K562 (cell line): Measurements from ENCODE around the gene IQUB. TPM values are rescaled to one million over a fixed set of nuclear protein-coding genes. Genes with fewer than 3 reads are reported as not detected.
A peak's percentile ranks its signal among the peaks of the same experiment; 100 is the strongest.

Experiments
- BCL6 ChIP-seq: fragments of 250-450 bp; sonication (Bioruptor Pico); IDR thresholded peaks from 2 replicates; pipeline ENCODE4 v1.4.0; 2020
- C11orf30 ChIP-seq: fragments of 450-650 bp; IDR thresholded peaks from 2 replicates; pipeline ENCODE4 v1.6.1; 2016; ENCODE audit warnings: low read depth, mild to moderate bottlenecking
- CEBPG ChIP-seq, 3 experiments: fragments of 200-800 bp in 1 of 3; sonication (Bioruptor generic) in 1 of 3; sonication (generic) in 1 of 3; formaldehyde crosslinking in 1 of 3; IDR thresholded peaks in 2 of 3; conservative IDR thresholded peaks in 1 of 3; 2 replicates each; pipeline versions ENCODE4 v1.6.1 to v1.8.0; 2016 to 2022; ENCODE audit warnings: missing compliant biosample characterization in 2 of 3, missing genetic modification characterization in 2 of 3, mild to moderate bottlenecking in 1 of 3, missing genetic modification reagents in 1 of 3
- CXXC5 ChIP-seq: fragments of 250-450 bp; sonication (Bioruptor Pico); IDR thresholded peaks from 2 replicates; pipeline ENCODE4 v1.8.0; 2022; ENCODE audit warnings: inconsistent platforms, mild to moderate bottlenecking, moderate library complexity
- HDAC8 ChIP-seq: fragments of 450-650 bp; IDR thresholded peaks from 2 replicates; pipeline ENCODE4 v1.6.1; 2016; ENCODE audit warnings: mild to moderate bottlenecking, missing genetic modification characterization, moderate library complexity, missing compliant biosample characterization
- HMBOX1 ChIP-seq: sonication (generic); IDR thresholded peaks from 2 replicates; pipeline ENCODE4 v1.6.1; 2016
- HNRNPH1 ChIP-seq: fragments of 200-400 bp; formaldehyde crosslinking; optimal IDR thresholded peaks from 2 replicates; pipeline ENCODE3; 2017; ENCODE audit warnings: low read depth, mild to moderate bottlenecking, low read length, moderate library complexity
- IRF1 ChIP-seq: sonication (generic); formaldehyde crosslinking; IDR thresholded peaks from 2 replicates; pipeline ENCODE4 v1.8.0; 2022; ENCODE audit warnings: missing genetic modification reagents, mild to moderate bottlenecking, borderline replicate concordance
- MTF1 ChIP-seq: fragments of 250-450 bp; sonication (Bioruptor Pico); IDR thresholded peaks from 2 replicates; pipeline ENCODE4 v1.9.0; 2021; ENCODE audit warnings: moderate library complexity, mild to moderate bottlenecking, inconsistent platforms, borderline replicate concordance
- MXI1 ChIP-seq: IDR thresholded peaks from 2 replicates; pipeline ENCODE4 v1.6.1; 2011; ENCODE audit warnings: low read depth, mild to moderate bottlenecking, improper control_type of control experiment, low read length
- NFIC ChIP-seq: fragments of 450-650 bp; IDR thresholded peaks from 2 replicates; pipeline ENCODE4 v1.6.1; 2017; ENCODE audit warnings: mild to moderate bottlenecking, inconsistent platforms
- NONO ChIP-seq, 2 experiments: fragments of 200-400 bp in 1 of 2; fragments of 450-650 bp in 1 of 2; formaldehyde crosslinking in 1 of 2; IDR thresholded peaks; 2 replicates each; pipeline ENCODE4 v1.6.1; 2017; ENCODE audit warnings: low read depth in 2 of 2, mild to moderate bottlenecking in 2 of 2, moderate library complexity in 2 of 2, low read length in 1 of 2
- RAD21 ChIP-seq, 2 experiments: fragments of 250-450 bp in 1 of 2; fragments of 450-650 bp in 1 of 2; sonication (Bioruptor Pico) in 1 of 2; formaldehyde crosslinking in 1 of 2; IDR thresholded peaks in 1 of 2; conservative IDR thresholded peaks in 1 of 2; 2 replicates each; pipeline versions ENCODE4 v1.4.0 to v1.8.0; 2020 to 2022; ENCODE audit warnings: mild to moderate bottlenecking in 2 of 2, moderate library complexity in 1 of 2
- THRB ChIP-seq: fragments of 450-650 bp; formaldehyde crosslinking; conservative IDR thresholded peaks from 2 replicates; pipeline ENCODE4 v1.4.0; 2022; ENCODE audit warnings: mild to moderate bottlenecking, missing genetic modification characterization
- ZEB2 ChIP-seq: fragments of 450-650 bp; IDR thresholded peaks from 2 replicates; pipeline ENCODE4 v1.6.1; 2016
- ZNF133 ChIP-seq: fragments of 250-450 bp; sonication (Bioruptor Pico); IDR thresholded peaks from 2 replicates; pipeline ENCODE4 v1.4.0; 2020; ENCODE audit warnings: mild to moderate bottlenecking
- ZNF174 ChIP-seq: fragments of 250-450 bp; sonication (Bioruptor Pico); IDR thresholded peaks from 2 replicates; pipeline ENCODE4 v1.4.0; 2020; ENCODE audit warnings: mild to moderate bottlenecking
- ZNF23 ChIP-seq: fragments of 250-450 bp; sonication (Bioruptor Pico); IDR thresholded peaks from 2 replicates; pipeline ENCODE4 v1.4.0; 2020; ENCODE audit warnings: mild to moderate bottlenecking
- ZNF311 ChIP-seq: fragments of 250-450 bp; sonication (Bioruptor Pico); IDR thresholded peaks from 2 replicates; pipeline ENCODE4 v1.4.0; 2020; ENCODE audit warnings: mild to moderate bottlenecking, moderate library complexity
- ZNF707 ChIP-seq: fragments of 250-450 bp; sonication (Bioruptor Pico); conservative IDR thresholded peaks from 2 replicates; pipeline ENCODE4 v1.8.0; 2022; ENCODE audit warnings: inconsistent platforms, mild to moderate bottlenecking, moderate library complexity
- ZSCAN32 ChIP-seq: fragments of 450-650 bp; formaldehyde crosslinking; IDR thresholded peaks from 2 replicates; pipeline ENCODE4 v1.4.0; 2020; ENCODE audit warnings: mild to moderate bottlenecking, moderate library complexity
- polyA plus RNA-seq, 8 experiments: library from polyadenylated mRNA; depleted of rRNA in 4 of 8; stranded (reverse) in 5 of 8; unstranded in 3 of 8; fragments of >200 nt; fragmentation: Nextera tagmentation in 2 of 8; fragmentation: Illumina TruSeq in 1 of 8; extraction: Ambion mirVana in 2 of 8; extraction: Trizol in 1 of 8; gene quantifications; 2 replicates each; pipeline versions ENCODE4 v1.2.1 to v1.2.3, GENCODE V29; 2011 to 2014; ENCODE audit warnings: inconsistent platforms in 1 of 8, missing spikeins in 1 of 8
- total RNA-seq, 7 experiments: library from RNA; depleted of rRNA in 6 of 7; stranded (reverse); fragments of >200 nt in 6 of 7; fragmentation: Illumina TruSeq in 2 of 7; extraction: Trizol in 2 of 7; gene quantifications; 2 replicates each; pipeline versions ENCODE4 v1.2.1 to v1.2.3, GENCODE V29; 2011 to 2021; ENCODE audit warnings: low replicate concordance in 1 of 7
- TF ChIP-seq, protein P1 (sequence below): sonication (generic); formaldehyde crosslinking; IDR thresholded peaks from 2 replicates; pipeline ENCODE4 v1.8.0; 2023; ENCODE audit warnings: mild to moderate bottlenecking, missing genetic modification reagents
- TF ChIP-seq, protein P2 (sequence below): fragments of 200-800 bp; sonication (Bioruptor generic); IDR thresholded peaks from 2 replicates; pipeline ENCODE4 v1.6.1; 2017; ENCODE audit warnings: missing genetic modification characterization, missing compliant biosample characterization

The IQUB gene
- total and polyA plus RNA-seq, 9 of the 15 experiments (the other 6 are each of a cell fraction or from before 2014, with no cell fraction given): 0.62 to 2.6 (median 1.4) TPM

GRCh38 chr7:123498601-123499000 lies 35.8 kb downstream of the IQUB start (continued):
- TF ChIP-seq THRB (CRISPR knock-in tag) (no peak), CEBPG (CRISPR knock-in tag; IDR thresholded peaks at IDR 0.05) (peak; percentile 80), CEBPG (tag; conservative IDR thresholded peaks at IDR 0.05 in 1 of 2, IDR thresholded peaks at IDR 0.05 in 1 of 2) (peak; percentile 75 to 87), C11orf30 (no peak), HNRNPH1 (no peak), ZNF311 (CRISPR knock-in tag) (0 out of 2 replicates have a peak, but pooled peaks have one; percentile 19), NFIC (no peak), RAD21 (CRISPR knock-in tag; conservative IDR thresholded peaks at IDR 0.05 in 1 of 2, IDR thresholded peaks at IDR 0.05 in 1 of 2) (peak in 1 of 2 experiments; percentile 34; a peak in 2 of 4 replicates), ZNF23 (no peak), IRF1 (CRISPR knock-in tag) (no peak), ZNF707 (CRISPR knock-in tag) (no peak), NONO (IDR thresholded peaks at IDR 0.05; ENCODE audit: low read depth in 2 of 2, low read length in 1 of 2) (0 out of 4 replicates have a peak, but pooled peaks of 1 of the 2 experiments have one; percentile 26), ZEB2 (0 out of 2 replicates have a peak, but pooled peaks have one; percentile 46), ZNF133 (CRISPR knock-in tag) (no peak), HDAC8 (tag) (no peak), BCL6 (CRISPR knock-in tag) (no peak), MXI1 (no peak), ZNF174 (CRISPR knock-in tag) (no peak), HMBOX1 (peak; percentile 80), CXXC5 (CRISPR knock-in tag) (peak; percentile 50), ZSCAN32 (no peak), MTF1 (no peak)
- TF ChIP-seq, protein P1, sequence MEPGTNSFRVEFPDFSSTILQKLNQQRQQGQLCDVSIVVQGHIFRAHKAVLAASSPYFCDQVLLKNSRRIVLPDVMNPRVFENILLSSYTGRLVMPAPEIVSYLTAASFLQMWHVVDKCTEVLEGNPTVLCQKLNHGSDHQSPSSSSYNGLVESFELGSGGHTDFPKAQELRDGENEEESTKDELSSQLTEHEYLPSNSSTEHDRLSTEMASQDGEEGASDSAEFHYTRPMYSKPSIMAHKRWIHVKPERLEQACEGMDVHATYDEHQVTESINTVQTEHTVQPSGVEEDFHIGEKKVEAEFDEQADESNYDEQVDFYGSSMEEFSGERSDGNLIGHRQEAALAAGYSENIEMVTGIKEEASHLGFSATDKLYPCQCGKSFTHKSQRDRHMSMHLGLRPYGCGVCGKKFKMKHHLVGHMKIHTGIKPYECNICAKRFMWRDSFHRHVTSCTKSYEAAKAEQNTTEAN: no peak
- TF ChIP-seq, protein P2, sequence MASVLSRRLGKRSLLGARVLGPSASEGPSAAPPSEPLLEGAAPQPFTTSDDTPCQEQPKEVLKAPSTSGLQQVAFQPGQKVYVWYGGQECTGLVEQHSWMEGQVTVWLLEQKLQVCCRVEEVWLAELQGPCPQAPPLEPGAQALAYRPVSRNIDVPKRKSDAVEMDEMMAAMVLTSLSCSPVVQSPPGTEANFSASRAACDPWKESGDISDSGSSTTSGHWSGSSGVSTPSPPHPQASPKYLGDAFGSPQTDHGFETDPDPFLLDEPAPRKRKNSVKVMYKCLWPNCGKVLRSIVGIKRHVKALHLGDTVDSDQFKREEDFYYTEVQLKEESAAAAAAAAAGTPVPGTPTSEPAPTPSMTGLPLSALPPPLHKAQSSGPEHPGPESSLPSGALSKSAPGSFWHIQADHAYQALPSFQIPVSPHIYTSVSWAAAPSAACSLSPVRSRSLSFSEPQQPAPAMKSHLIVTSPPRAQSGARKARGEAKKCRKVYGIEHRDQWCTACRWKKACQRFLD: no peak
